Measurements from ENCODE around the gene TRABD.
A peak's percentile ranks its signal among the peaks of the same experiment; 100 is the strongest.

TRABD gene

DNA sequence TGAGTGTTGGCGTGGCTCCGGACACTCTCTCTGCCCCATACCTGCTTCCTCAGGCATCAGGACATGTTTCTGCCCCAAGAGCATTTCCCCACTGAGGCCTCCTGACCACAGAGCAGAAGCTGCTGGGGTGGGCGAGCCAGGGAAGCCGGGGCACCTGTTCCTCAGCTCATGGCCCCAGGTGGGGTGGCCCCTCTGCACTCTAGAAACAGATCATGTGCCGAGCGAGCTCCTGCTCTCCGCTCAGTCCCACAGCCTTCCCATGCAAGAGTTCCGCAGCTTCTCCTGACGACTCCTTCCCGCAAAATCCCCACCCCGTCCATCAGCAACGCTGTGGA, 37.6 kb upstream of the TRABD start:
- DNase-seq (ENCODE audit: low read depth) = no peak
- TF ChIP-seq CTCF (conservative IDR thresholded peaks at IDR 0.05; ENCODE audit: low read depth, low read length) = no peak
- H3K4me3 ChIP-seq (ENCODE audit: low read length) = no peak overlapping the region

DNA sequence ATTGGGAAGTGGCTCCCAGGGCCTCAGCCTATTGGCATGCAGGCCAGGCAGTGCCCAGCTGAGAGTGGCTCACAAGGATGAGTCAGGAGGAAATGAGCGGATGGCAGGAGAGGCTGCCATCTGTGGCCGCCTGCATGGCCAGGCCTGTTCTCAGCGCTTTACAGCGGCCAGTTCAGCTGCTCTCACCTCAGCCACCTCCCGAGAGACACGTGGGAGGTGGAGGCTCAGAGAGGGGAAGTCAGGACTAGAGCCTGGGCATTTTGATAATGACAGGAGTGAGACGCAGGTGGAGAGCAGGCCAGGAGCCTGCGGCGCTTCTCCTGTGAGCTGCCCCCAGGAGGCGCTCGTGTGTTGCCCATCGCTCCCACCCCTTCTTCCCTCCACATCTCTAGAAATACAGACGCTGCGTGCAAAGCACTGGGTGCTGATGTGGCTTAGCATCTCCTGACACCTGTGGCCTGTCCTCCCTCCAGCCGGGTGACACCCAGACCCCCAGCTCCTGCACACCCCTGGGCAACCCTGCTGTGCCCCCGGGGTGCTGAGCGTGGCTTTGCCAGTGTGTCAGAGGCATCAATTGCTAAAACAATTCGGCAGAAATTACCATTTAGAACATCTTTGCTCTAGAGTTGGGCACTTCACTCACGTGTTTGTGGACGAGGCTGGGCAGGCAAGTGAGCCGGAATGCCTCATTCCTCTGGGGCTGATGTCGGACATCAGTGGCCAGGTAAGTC, 36.6 kb upstream of the TRABD start:
- no peak for DNase-seq (ENCODE audit: low read depth)
- TF ChIP-seq CTCF (conservative IDR thresholded peaks at IDR 0.05; ENCODE audit: low read depth, low read length) = peak; percentile 92
- no peak overlapping the region for H3K4me3 ChIP-seq (ENCODE audit: low read length)

- DNase-seq (ENCODE audit: low read depth) = no peak
- no peak overlapping the region for H3K4me3 ChIP-seq (ENCODE audit: low read length)
- no peak for TF ChIP-seq CTCF (conservative IDR thresholded peaks at IDR 0.05; ENCODE audit: low read depth, low read length)
These were observed 35.3 kb upstream of the TRABD start for GRCh38 chr22:50150161-50151129.

DNA sequence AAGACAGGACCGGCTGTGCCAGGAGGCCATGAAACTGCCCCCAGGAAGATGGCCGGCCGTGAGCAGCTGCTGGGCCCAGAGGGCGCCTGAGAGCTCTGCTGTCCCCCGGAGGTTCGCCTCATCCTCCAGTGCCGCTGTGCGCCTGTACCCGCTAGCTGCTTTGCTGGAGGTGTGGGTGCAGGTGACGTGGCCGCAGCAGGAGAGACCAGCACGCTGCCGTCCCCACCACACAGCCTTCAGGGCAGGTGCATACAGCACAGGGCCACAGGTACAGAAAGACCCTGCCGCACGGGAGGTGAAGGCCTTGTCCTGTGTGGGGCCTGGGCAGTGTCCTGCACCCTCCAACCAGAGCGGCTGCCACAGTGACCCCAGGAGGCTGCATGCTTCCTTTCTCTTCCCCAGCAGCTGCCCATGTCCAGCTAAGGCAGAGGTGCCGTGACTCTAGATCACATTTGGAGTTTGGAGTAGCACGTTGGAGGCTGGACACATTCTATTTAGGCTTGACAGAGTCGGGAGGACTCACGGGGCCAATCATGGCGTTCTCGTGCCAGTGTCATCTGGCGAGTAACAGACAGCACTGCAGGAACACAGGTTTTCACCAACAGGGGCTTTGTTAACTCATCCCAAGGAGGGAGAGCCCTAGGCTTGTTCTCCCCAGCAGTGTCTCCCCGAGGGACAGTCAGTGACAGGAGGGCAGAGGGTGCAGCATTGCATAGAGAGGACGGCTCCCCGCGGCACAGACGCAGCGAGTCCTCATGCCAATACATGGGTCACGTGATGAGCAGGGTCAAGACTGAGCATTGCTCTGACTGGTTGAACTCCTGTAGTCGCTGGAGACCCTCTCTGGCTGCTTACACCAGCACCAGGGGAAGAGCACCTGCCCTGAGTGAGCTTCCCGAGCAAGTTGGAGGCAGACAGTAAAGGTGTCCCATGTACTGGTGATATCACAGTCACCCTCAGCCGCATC, 33.9 kb upstream of the TRABD start:
- no peak for TF ChIP-seq CTCF (conservative IDR thresholded peaks at IDR 0.05; ENCODE audit: low read depth, low read length)
- no peak overlapping the region for H3K4me3 ChIP-seq (ENCODE audit: low read length)
- DNase-seq (ENCODE audit: low read depth) = no peak

GRCh38 chr22:50153056-50153755, 32.5 kb upstream of the TRABD start:
- TF ChIP-seq CTCF (conservative IDR thresholded peaks at IDR 0.05; ENCODE audit: low read depth, low read length) = no peak
- DNase-seq (ENCODE audit: low read depth) = no peak
- H3K4me3 ChIP-seq (ENCODE audit: low read length) = no peak overlapping the region

- H3K4me3 ChIP-seq (ENCODE audit: low read length) = no peak overlapping the region
- no peak for DNase-seq (ENCODE audit: low read depth)
- no peak for TF ChIP-seq CTCF (conservative IDR thresholded peaks at IDR 0.05; ENCODE audit: low read depth, low read length)
These were observed 32.0 kb upstream of the TRABD start for GRCh38 chr22:50153756-50154140.
